Activated T-cell treated with anti-CD3 and anti-CD28 coated beads, Interleukin-2, amount 50 U/mL, for 4 hours (primary cell): ENCODE data around the gene ATP2B3. TPM values are rescaled to one million over a fixed set of nuclear protein-coding genes. Genes with fewer than 3 reads are reported as not detected.

Experiments
- ATAC-seq, 2 donors: fragments of 200-7000 bp; cut with Tn5 transposase; one replicate each; pipeline ENCODE4 v1.10.0; 2021
- DNase-seq: peaks from one replicate; pipeline ENCODE4 v3.0.0-alpha.2; 2020
- H3K27me3 Mint-ChIP-seq: one replicate; pipeline ENCODE4 v1.8.0; 2021; ENCODE audit warnings: low read depth, mixed read lengths
- H3K36me3 Mint-ChIP-seq: one replicate; pipeline ENCODE4 v1.8.0; 2022; ENCODE audit warnings: mixed read lengths; ENCODE audit not compliant: insufficient read depth
- H3K4me1 Mint-ChIP-seq: one replicate; pipeline ENCODE4 v1.8.0; 2021; ENCODE audit warnings: low read depth, mixed read lengths
- H3K4me3 Mint-ChIP-seq: one replicate; pipeline ENCODE4 v1.8.0; 2021; ENCODE audit warnings: mild to moderate bottlenecking, moderate library complexity, mixed read lengths
- H3K9me3 Mint-ChIP-seq: one replicate; pipeline ENCODE4 v1.8.0; 2021; ENCODE audit warnings: mixed read lengths
- total RNA-seq, 3 donors: library from RNA; stranded (reverse); gene quantifications; one replicate each; pipeline ENCODE4 v1.2.1, GENCODE V29; 2021

ATP2B3 gene
- total RNA-seq, 3 donors from 2014 or later = 0.05 TPM; not detected in 2

- Mint-ChIP-seq H3K4me1 (no peaks in the 10 kb centered on the region), H3K36me3 (no peaks in the 10 kb centered on the region), H3K9me3 (no peaks in the 10 kb centered on the region), H3K27me3 (no peaks in the 10 kb centered on the region), H3K4me3 (no peak overlapping the region)
- DNase-seq (no peak), ATAC-seq (no peak)
These were observed 104.6 kb downstream of the ATP2B3 start for GRCh38 chrX:153621949-153622598.

- Mint-ChIP-seq H3K36me3 (no peaks in the 10 kb centered on the region), H3K9me3 (no peaks in the 10 kb centered on the region), H3K4me3 (no peak overlapping the region), H3K4me1 (no peaks in the 10 kb centered on the region), H3K27me3 (no peaks in the 10 kb centered on the region)
- no peak for ATAC-seq
- no peak for DNase-seq
These were observed 105.3 kb downstream of the ATP2B3 start for GRCh38 chrX:153622661-153623309.

- ATAC-seq (no peak), DNase-seq (no peak)
- Mint-ChIP-seq H3K9me3 (no peaks in the 10 kb centered on the region), H3K36me3 (no peaks in the 10 kb centered on the region), H3K4me3 (no peak overlapping the region), H3K4me1 (no peaks in the 10 kb centered on the region), H3K27me3 (no peaks in the 10 kb centered on the region)
These were observed 106.0 kb downstream of the ATP2B3 start for GRCh38 chrX:153623310-153624029.

GRCh38 chrX:153624196-153625091, 107.0 kb downstream of the ATP2B3 start:
- Mint-ChIP-seq H3K4me1 (no peaks in the 10 kb centered on the region), H3K36me3 (no peaks in the 10 kb centered on the region), H3K4me3 (no peak overlapping the region), H3K27me3 (no peaks in the 10 kb centered on the region), H3K9me3 (no peaks in the 10 kb centered on the region)
- no peak for ATAC-seq
- no peak for DNase-seq

- H3K9me3 Mint-ChIP-seq = no peaks in the 10 kb centered on the region
- ATAC-seq (no peak), DNase-seq (no peak)
- no peaks in the 10 kb centered on the region for H3K4me1 Mint-ChIP-seq
- no peak overlapping the region for H3K4me3 Mint-ChIP-seq
- no peaks in the 10 kb centered on the region for H3K36me3 Mint-ChIP-seq
- H3K27me3 Mint-ChIP-seq = no peaks in the 10 kb centered on the region
These were observed 108.0 kb downstream of the ATP2B3 start for GRCh38 chrX:153625271-153626024.

- no peaks in the 10 kb centered on the region for H3K4me1 Mint-ChIP-seq
- H3K27me3 Mint-ChIP-seq = peaks cover under 1% of the 10 kb centered on the region
- H3K4me3 Mint-ChIP-seq = no peak overlapping the region
- DNase-seq (no peak), ATAC-seq (no peak)
- H3K36me3 Mint-ChIP-seq = no peaks in the 10 kb centered on the region
- H3K9me3 Mint-ChIP-seq = peaks cover 3% of the 10 kb centered on the region
These were observed 108.7 kb downstream of the ATP2B3 start for GRCh38 chrX:153626025-153626633.

- no peak for ATAC-seq
- no peaks in the 10 kb centered on the region for H3K4me1 Mint-ChIP-seq
These were observed 109.6 kb downstream of the ATP2B3 start for GRCh38 chrX:153626863-153627674.

GRCh38 chrX:153627675-153628111, 110.3 kb downstream of the ATP2B3 start:
- ATAC-seq (no peak), DNase-seq (no peak)
- Mint-ChIP-seq H3K9me3 (peaks cover 5% of the 10 kb centered on the region), H3K4me1 (no peaks in the 10 kb centered on the region), H3K4me3 (no peak overlapping the region), H3K36me3 (no peaks in the 10 kb centered on the region), H3K27me3 (peaks cover 2% of the 10 kb centered on the region)

More at GRCh38 chrX:153626863-153627674, 109.6 kb downstream of the ATP2B3 start:
- Mint-ChIP-seq H3K4me3 (no peak overlapping the region), H3K36me3 (no peaks in the 10 kb centered on the region), H3K27me3 (peaks cover 2% of the 10 kb centered on the region), H3K9me3 (peaks cover 5% of the 10 kb centered on the region)
- DNase-seq = no peak

GRCh38 chrX:153628129-153628528, 110.7 kb downstream of the ATP2B3 start:
- DNase-seq (no peak), ATAC-seq (no peak)
- H3K9me3 Mint-ChIP-seq = peaks cover 5% of the 10 kb centered on the region
- no peaks in the 10 kb centered on the region for H3K36me3 Mint-ChIP-seq
- H3K27me3 Mint-ChIP-seq = peaks cover 2% of the 10 kb centered on the region
- H3K4me1 Mint-ChIP-seq = no peaks in the 10 kb centered on the region
- no peak overlapping the region for H3K4me3 Mint-ChIP-seq

GRCh38 chrX:153628665-153629064, 111.2 kb downstream of the ATP2B3 start:
- DNase-seq (no peak), ATAC-seq (no peak)
- peaks cover 5% of the 10 kb centered on the region for H3K9me3 Mint-ChIP-seq
- peaks cover 2% of the 10 kb centered on the region for H3K27me3 Mint-ChIP-seq
- H3K4me3 Mint-ChIP-seq = no peak overlapping the region
- H3K4me1 Mint-ChIP-seq = no peaks in the 10 kb centered on the region
- no peaks in the 10 kb centered on the region for H3K36me3 Mint-ChIP-seq

GRCh38 chrX:153631346-153631745, 113.9 kb downstream of the ATP2B3 start:
- DNase-seq = no peak
- Mint-ChIP-seq H3K36me3 (no peaks in the 10 kb centered on the region), H3K4me3 (no peak overlapping the region), H3K27me3 (peaks cover 2% of the 10 kb centered on the region), H3K4me1 (no peaks in the 10 kb centered on the region), H3K9me3 (peaks cover 5% of the 10 kb centered on the region)
- no peak for ATAC-seq

- Mint-ChIP-seq H3K4me1 (no peaks in the 10 kb centered on the region), H3K36me3 (no peaks in the 10 kb centered on the region), H3K4me3 (no peak overlapping the region), H3K27me3 (peaks cover 2% of the 10 kb centered on the region), H3K9me3 (peaks cover 5% of the 10 kb centered on the region)
- no peak for DNase-seq
- ATAC-seq = no peak
These were observed 114.6 kb downstream of the ATP2B3 start for GRCh38 chrX:153631907-153632594.
